Pancreas (tissue), 10 donors: ENCODE measurements around the gene ADAMTSL2. TPM values are rescaled to one million over a fixed set of nuclear protein-coding genes. Genes with fewer than 3 reads are reported as not detected.

Experiments used
- ATAC-seq, 4 donors: fragments of 200-7000 bp; cut with Tn5 transposase; one replicate each; pipeline versions ENCODE4 v1.8.0 to v1.9.1; 2020; ENCODE audit warnings: mild to moderate bottlenecking in 4 of 4, moderate library complexity in 4 of 4
- DNase-seq, 6 donors: peaks; one replicate each; pipeline ENCODE4 v3.0.0-alpha.2; 2020
- FAIRE-seq: peaks from 2 replicates; lab custom pipeline; 2012; peaks lifted over from hg19 to GRCh38; lab: Jason Lieb, UNC
- H3K27ac ChIP-seq, 4 donors: fragments of 200-600 bp; sonication (generic); 1 replicate in 3 of 4; 2 replicates in 1 of 4; pipeline versions ENCODE4 v1.5.0 to v1.8.0; 2020
- H3K27me3 ChIP-seq, 4 donors: fragments of 200-600 bp; one replicate each; pipeline ENCODE4 v1.8.0; 2021
- H3K36me3 ChIP-seq, 3 donors: fragments of 200-600 bp; sonication (generic) in 1 of 3; one replicate each; pipeline versions ENCODE4 v1.5.0 to v1.8.0; 2020 to 2021
- H3K4me1 ChIP-seq, 3 donors: fragments of 200-600 bp; one replicate each; pipeline ENCODE4 v1.8.0; 2021
- H3K4me3 ChIP-seq, 4 donors: fragments of 200-600 bp; sonication (generic) in 2 of 4; one replicate each; pipeline versions ENCODE4 v1.5.0 to v1.8.0; 2020 to 2021
- H3K9me3 ChIP-seq, 4 donors: fragments of 200-600 bp; one replicate each; pipeline ENCODE4 v1.8.0; 2021
- CTCF ChIP-seq, 4 donors: fragments of 200-600 bp; sonication (generic) in 3 of 4; IDR thresholded peaks; one replicate each; pipeline versions ENCODE4 v1.5.0 to v1.8.0; 2021; ENCODE audit warnings: antibody characterized with exemption in 4 of 4
- WGBS, 2 donors: extraction: QIAGEN DNeasy Blood & Tissue Kit; methylation state at CpG; one replicate each; pipeline ENCODE4 v1.1.7; 2013; 5-methylcytosine and 5-hydroxymethylcytosine counted together
- intact Hi-C, 3 donors: fragments of 100-400 bp; cut with DNase I; formaldehyde crosslinking; loops; one replicate each; pipeline versions ENCODE4 v1.11.1 to v1.14.2; 2022
- polyA plus RNA-seq, 2 donors: library from polyadenylated mRNA; stranded (reverse); fragments of 200-250 nt; gene quantifications; one replicate each; pipeline ENCODE4 v1.2.3, GENCODE V29; 2013
- total RNA-seq, 6 donors: library from RNA; stranded (reverse); fragmentation: NEBNext Ultra II Directional in 4 of 6; extraction: Animal tissue kit (Norgen Biotek cat#: 25700) in 4 of 6; gene quantifications; one replicate each; pipeline versions ENCODE4 v1.2.1 to v1.2.4, GENCODE V29; 2021 to 2023
- donor health status: healthy with polysubstance abuse.
- donor health status: DM: no; HTN: no; CAD: no; lungs with moderate emphysema.
- donor health status: DM: no; HTN: no; CAD: no.
- donor health status: control.
- donor health status: control.
- donor health status: Bipolar disorder and iron deficiency.
- donor health status: DM: yes; HTN: yes; CAD: no.
- donor health status: DM: no; HTN: no; CAD: no.
- donor health status: DM: no; HTN: no; CAD: no.
- donor health status: DM: yes; HTN: yes; CAD: no.

ADAMTSL2 gene
- total and polyA plus RNA-seq, 8 donors: 1.5 to 12.9 (median 3.2) TPM

GRCh38 chr9:133553123-133553522, 18.6 kb downstream of the ADAMTSL2 start:
- no peaks in the 10 kb centered on the region for H3K9me3 ChIP-seq
- intact Hi-C loops: no loop called here
- no peak for FAIRE-seq
- H3K36me3 ChIP-seq: no peaks in the 10 kb centered on the region
- H3K4me1 ChIP-seq: no peaks in the 10 kb centered on the region
- 83 to 86% methylated on average over 10 of the region's 10 CpGs for WGBS, 2 donors
- H3K27ac ChIP-seq: no peak overlapping the region
- no peak for ATAC-seq
- no peak for DNase-seq
- no peaks in the 10 kb centered on the region for H3K27me3 ChIP-seq
- no peak overlapping the region for H3K4me3 ChIP-seq
- no peak for TF ChIP-seq CTCF (IDR thresholded peaks at IDR 0.05)

- no peaks in the 10 kb centered on the region for H3K4me1 ChIP-seq
- H3K27me3 ChIP-seq: no peaks in the 10 kb centered on the region
- no peaks in the 10 kb centered on the region for H3K36me3 ChIP-seq
- no peaks in the 10 kb centered on the region for H3K9me3 ChIP-seq
- FAIRE-seq (no peak), DNase-seq (peak in 1 of 6 donors; percentile 63), ATAC-seq (no peak)
- intact Hi-C loops: no loop called here
- H3K27ac ChIP-seq: no peak overlapping the region
- 82 to 86% methylated on average over 31 of the region's 31 CpGs for WGBS, 2 donors
- TF ChIP-seq CTCF (IDR thresholded peaks at IDR 0.05): no peak
- no peak overlapping the region for H3K4me3 ChIP-seq
Measured at GRCh38 chr9:133553973-133554713, 19.6 kb downstream of the ADAMTSL2 start.

GRCh38 chr9:133554729-133555128, 20.2 kb downstream of the ADAMTSL2 start:
- Histone ChIP-seq H3K4me1 (no peaks in the 10 kb centered on the region), H3K36me3 (no peaks in the 10 kb centered on the region), H3K9me3 (no peaks in the 10 kb centered on the region), H3K27ac (no peak overlapping the region), H3K27me3 (no peaks in the 10 kb centered on the region), H3K4me3 (no peak overlapping the region)
- WGBS, 2 donors: 77 to 92% methylated on average over 8 of the region's 8 CpGs
- TF ChIP-seq CTCF (IDR thresholded peaks at IDR 0.05): no peak
- ATAC-seq: no peak
- no peak for FAIRE-seq
- no peak for DNase-seq
- intact Hi-C loops: no loop called here

- Histone ChIP-seq H3K9me3 (no peaks in the 10 kb centered on the region), H3K27ac (no peak overlapping the region), H3K4me3 (no peak overlapping the region), H3K36me3 (no peaks in the 10 kb centered on the region), H3K4me1 (no peaks in the 10 kb centered on the region), H3K27me3 (no peaks in the 10 kb centered on the region)
- DNase-seq (no peak), ATAC-seq (no peak), FAIRE-seq (no peak)
- intact Hi-C loops: no loop called here
- 82 to 85% methylated on average over 5 of the region's 5 CpGs for WGBS, 2 donors
- no peak for TF ChIP-seq CTCF (IDR thresholded peaks at IDR 0.05)
Measured at GRCh38 chr9:133556354-133556753, 21.9 kb downstream of the ADAMTSL2 start.

GRCh38 chr9:133557581-133557980, 23.1 kb downstream of the ADAMTSL2 start:
- no peak for TF ChIP-seq CTCF (IDR thresholded peaks at IDR 0.05)
- WGBS, 2 donors: 97% methylated on average over 9 of the region's 9 CpGs
- no peak for DNase-seq
- H3K9me3 ChIP-seq: no peaks in the 10 kb centered on the region
- no peak for ATAC-seq
- no peaks in the 10 kb centered on the region for H3K4me1 ChIP-seq
- no peaks in the 10 kb centered on the region for H3K36me3 ChIP-seq
- intact Hi-C loops: no loop called here
- no peaks in the 10 kb centered on the region for H3K27me3 ChIP-seq
- H3K4me3 ChIP-seq: no peak overlapping the region
- no peak overlapping the region for H3K27ac ChIP-seq
- no peak for FAIRE-seq
